ENCODE results near the gene SLFN14.
"Not testable (repeated sequence)": the region's sequence is repeated elsewhere in the genome, so short reads cannot be mapped to it uniquely, and the experiment has no call there.

Gene SLFN14

GRCh38 chr17:35521150-35521549, 39.5 kb downstream of the SLFN14 start:
- H3K9me3 ChIP-seq (ENCODE audit: control insufficient read depth in 1 of 2, low read length in 2 of 2), result no peaks in the 10 kb centered on the region
- no peaks in the 10 kb centered on the region for H3K4me1 ChIP-seq (ENCODE audit: control insufficient read depth in 1 of 2, insufficient read depth in 2 of 2, low read length in 2 of 2)
- H3K27ac ChIP-seq (ENCODE audit: low read length), result no peak overlapping the region
- no peak overlapping the region for H3K4me3 ChIP-seq (ENCODE audit: low read depth in 1 of 2, low read length in 2 of 2)
- peaks cover 3% of the 10 kb centered on the region for H3K27me3 ChIP-seq (ENCODE audit: low read depth, low read length)
- H3K36me3 ChIP-seq (ENCODE audit: control insufficient read depth in 1 of 2, insufficient read depth in 2 of 2, low read length in 2 of 2), result no peaks in the 10 kb centered on the region

- H3K27ac ChIP-seq (ENCODE audit: low read length), result no peak overlapping the region
- H3K4me3 ChIP-seq (ENCODE audit: low read depth in 1 of 2, low read length in 2 of 2), result no peak overlapping the region
- no peaks in the 10 kb centered on the region for H3K4me1 ChIP-seq (ENCODE audit: control insufficient read depth in 1 of 2, insufficient read depth in 2 of 2, low read length in 2 of 2)
- no peaks in the 10 kb centered on the region for H3K36me3 ChIP-seq (ENCODE audit: control insufficient read depth in 1 of 2, insufficient read depth in 2 of 2, low read length in 2 of 2)
- H3K9me3 ChIP-seq (ENCODE audit: control insufficient read depth in 1 of 2, low read length in 2 of 2), result no peaks in the 10 kb centered on the region
- peaks cover 3% of the 10 kb centered on the region for H3K27me3 ChIP-seq (ENCODE audit: low read depth, low read length)
Measured at GRCh38 chr17:35519906-35520442, 40.6 kb downstream of the SLFN14 start.

GRCh38 chr17:35519439-35519838, 41.2 kb downstream of the SLFN14 start:
- peaks cover 3% of the 10 kb centered on the region for H3K27me3 ChIP-seq (ENCODE audit: low read depth, low read length)
- no peaks in the 10 kb centered on the region for H3K36me3 ChIP-seq (ENCODE audit: control insufficient read depth in 1 of 2, insufficient read depth in 2 of 2, low read length in 2 of 2)
- H3K4me3 ChIP-seq (ENCODE audit: low read depth in 1 of 2, low read length in 2 of 2), result no peak overlapping the region
- H3K27ac ChIP-seq (ENCODE audit: low read length), result no peak overlapping the region
- H3K9me3 ChIP-seq (ENCODE audit: control insufficient read depth in 1 of 2, low read length in 2 of 2), result no peaks in the 10 kb centered on the region
- no peaks in the 10 kb centered on the region for H3K4me1 ChIP-seq (ENCODE audit: control insufficient read depth in 1 of 2, insufficient read depth in 2 of 2, low read length in 2 of 2)

- not testable (repeated sequence) for H3K4me1 ChIP-seq (ENCODE audit: control insufficient read depth in 1 of 2, insufficient read depth in 2 of 2, low read length in 2 of 2); H3K27ac ChIP-seq (ENCODE audit: low read length); H3K9me3 ChIP-seq (ENCODE audit: control insufficient read depth in 1 of 2, low read length in 2 of 2); H3K4me3 ChIP-seq (ENCODE audit: low read depth in 1 of 2, low read length in 2 of 2); H3K27me3 ChIP-seq (ENCODE audit: low read depth, low read length); H3K36me3 ChIP-seq (ENCODE audit: control insufficient read depth in 1 of 2, insufficient read depth in 2 of 2, low read length in 2 of 2)
Measured at GRCh38 chr17:35518431-35518830, 42.2 kb downstream of the SLFN14 start.

- Histone ChIP-seq H3K4me3 (ENCODE audit: low read depth in 1 of 2, low read length in 2 of 2) (no peak overlapping the region), H3K9me3 (ENCODE audit: control insufficient read depth in 1 of 2, low read length in 2 of 2) (no peaks in the 10 kb centered on the region), H3K36me3 (ENCODE audit: control insufficient read depth in 1 of 2, insufficient read depth in 2 of 2, low read length in 2 of 2) (no peaks in the 10 kb centered on the region), H3K27me3 (ENCODE audit: low read depth, low read length) (peaks cover 3% of the 10 kb centered on the region), H3K27ac (ENCODE audit: low read length) (no peak overlapping the region), H3K4me1 (ENCODE audit: control insufficient read depth in 1 of 2, insufficient read depth in 2 of 2, low read length in 2 of 2) (no peaks in the 10 kb centered on the region)
Measured at GRCh38 chr17:35515027-35515426, 45.6 kb downstream of the SLFN14 start.

- Histone ChIP-seq H3K27ac (ENCODE audit: low read length) (no peak overlapping the region), H3K27me3 (ENCODE audit: low read depth, low read length) (peaks cover 3% of the 10 kb centered on the region), H3K4me3 (ENCODE audit: low read depth in 1 of 2, low read length in 2 of 2) (no peak overlapping the region), H3K36me3 (ENCODE audit: control insufficient read depth in 1 of 2, insufficient read depth in 2 of 2, low read length in 2 of 2) (no peaks in the 10 kb centered on the region), H3K4me1 (ENCODE audit: control insufficient read depth in 1 of 2, insufficient read depth in 2 of 2, low read length in 2 of 2) (no peaks in the 10 kb centered on the region), H3K9me3 (ENCODE audit: control insufficient read depth in 1 of 2, low read length in 2 of 2) (no peaks in the 10 kb centered on the region)
Measured at GRCh38 chr17:35514564-35514963, 46.1 kb downstream of the SLFN14 start.

All from muscle layer of duodenum (tissue), 2 donors.